CD4-positive, alpha-beta T cell treated with Interleukin-15 for 1 hour (primary cell): ENCODE data around the gene PGAP1.

Source experiments
- DNase-seq: peaks from one replicate; pipeline ENCODE4 v3.0.0-alpha.2; 2020

The PGAP1 gene

GRCh38 chr2:196783431-196784094 lies 142.9 kb downstream of the PGAP1 start:
- DNase-seq, result no peak
